GM23338 (cell line): Measurements from ENCODE around the gene ADAM8.
"Not testable (repeated sequence)": the region's sequence is repeated elsewhere in the genome, so short reads cannot be mapped to it uniquely, and the experiment has no call there.

ENCODE experiments used
- CREB1 ChIP-seq: fragments of 250-450 bp; sonication (Bioruptor Pico); IDR thresholded peaks from 2 replicates; pipeline ENCODE4 v1.5.0; 2020; ENCODE audit warnings: low read depth, mild to moderate bottlenecking, moderate library complexity
- EZH2 ChIP-seq: fragments of 200-600 bp; sonication (generic); IDR thresholded peaks from one replicate; pipeline ENCODE4 v1.8.0; 2017; ENCODE audit warnings: antibody characterized with exemption, mild to moderate bottlenecking, low read depth; ENCODE audit not compliant: unreplicated experiment
- EZH2phosphoT487 ChIP-seq: fragments of 200-600 bp; sonication (generic); IDR thresholded peaks from one replicate; pipeline ENCODE4 v1.8.1; 2018; ENCODE audit warnings: antibody characterized with exemption; ENCODE audit not compliant: unreplicated experiment
- JUNB ChIP-seq: IDR thresholded peaks from one replicate; pipeline ENCODE4 v1.6.1; 2016; ENCODE audit warnings: antibody characterized with exemption; ENCODE audit not compliant: unreplicated experiment
- POLR2AphosphoS5 ChIP-seq: IDR thresholded peaks from 2 replicates; pipeline ENCODE4 v1.6.1; 2016; ENCODE audit warnings: antibody characterized with exemption, low read depth
- ZNF331 ChIP-seq: fragments of 250-450 bp; sonication (Bioruptor Pico); IDR thresholded peaks from 2 replicates; pipeline ENCODE4 v1.5.0; 2020; ENCODE audit warnings: low read depth, mild to moderate bottlenecking, moderate library complexity
- TF ChIP-seq, protein P1 (sequence below), 2 experiments: fragments of 200-600 bp in 1 of 2; sonication (generic) in 1 of 2; conservative IDR thresholded peaks; 2 replicates each; pipeline versions ENCODE4 v1.5.1 to v1.6.1; 2016 to 2017; ENCODE audit warnings: antibody characterized with exemption in 2 of 2, low read depth in 2 of 2, mild to moderate bottlenecking in 2 of 2, moderate library complexity in 1 of 2
- TF ChIP-seq, protein P2 (sequence below): IDR thresholded peaks from one replicate; pipeline ENCODE4 v1.6.1; 2018; ENCODE audit warnings: antibody characterized with exemption; ENCODE audit not compliant: unreplicated experiment
- TF ChIP-seq, protein P3 (sequence below): IDR thresholded peaks from 2 replicates; pipeline ENCODE4 v1.6.1; 2016; ENCODE audit warnings: antibody characterized with exemption

DNA sequence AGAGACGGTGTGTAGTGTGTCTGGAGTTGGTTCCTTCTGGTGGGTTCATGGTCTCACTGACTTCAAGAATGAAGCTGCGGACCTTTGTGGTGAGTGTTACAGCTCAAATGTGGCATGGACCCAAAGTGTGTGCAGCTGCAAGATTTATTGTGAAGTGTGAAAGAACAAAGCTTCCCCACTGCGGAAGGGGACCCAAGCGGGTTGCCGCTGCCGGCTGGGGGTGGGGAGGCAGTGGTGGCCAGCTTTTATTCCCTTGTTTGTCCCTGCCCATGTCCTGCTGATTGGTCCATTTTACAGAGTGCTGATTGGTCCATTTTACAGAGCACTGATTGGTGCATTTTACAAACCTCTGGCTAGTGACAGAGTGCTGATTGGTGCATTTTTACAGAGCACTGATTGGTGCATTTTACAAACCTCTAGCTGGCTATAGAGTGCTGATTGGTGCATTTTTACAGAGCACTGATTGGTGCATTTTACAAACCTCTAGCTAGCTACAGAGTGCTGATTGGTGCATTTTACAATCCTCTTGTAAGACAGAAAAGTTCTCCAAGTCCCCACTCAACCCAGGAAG is 44.3 kb upstream of the ADAM8 start:
- TF ChIP-seq EZH2phosphoT487; EZH2; POLR2AphosphoS5; ZNF331 (CRISPR knock-in tag); CREB1; JUNB: not testable (repeated sequence)
- TF ChIP-seq, protein P1, sequence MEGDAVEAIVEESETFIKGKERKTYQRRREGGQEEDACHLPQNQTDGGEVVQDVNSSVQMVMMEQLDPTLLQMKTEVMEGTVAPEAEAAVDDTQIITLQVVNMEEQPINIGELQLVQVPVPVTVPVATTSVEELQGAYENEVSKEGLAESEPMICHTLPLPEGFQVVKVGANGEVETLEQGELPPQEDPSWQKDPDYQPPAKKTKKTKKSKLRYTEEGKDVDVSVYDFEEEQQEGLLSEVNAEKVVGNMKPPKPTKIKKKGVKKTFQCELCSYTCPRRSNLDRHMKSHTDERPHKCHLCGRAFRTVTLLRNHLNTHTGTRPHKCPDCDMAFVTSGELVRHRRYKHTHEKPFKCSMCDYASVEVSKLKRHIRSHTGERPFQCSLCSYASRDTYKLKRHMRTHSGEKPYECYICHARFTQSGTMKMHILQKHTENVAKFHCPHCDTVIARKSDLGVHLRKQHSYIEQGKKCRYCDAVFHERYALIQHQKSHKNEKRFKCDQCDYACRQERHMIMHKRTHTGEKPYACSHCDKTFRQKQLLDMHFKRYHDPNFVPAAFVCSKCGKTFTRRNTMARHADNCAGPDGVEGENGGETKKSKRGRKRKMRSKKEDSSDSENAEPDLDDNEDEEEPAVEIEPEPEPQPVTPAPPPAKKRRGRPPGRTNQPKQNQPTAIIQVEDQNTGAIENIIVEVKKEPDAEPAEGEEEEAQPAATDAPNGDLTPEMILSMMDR (conservative IDR thresholded peaks at IDR 0.05; ENCODE audit: low read depth in 2 of 2), result not testable (repeated sequence)
- TF ChIP-seq, protein P2, sequence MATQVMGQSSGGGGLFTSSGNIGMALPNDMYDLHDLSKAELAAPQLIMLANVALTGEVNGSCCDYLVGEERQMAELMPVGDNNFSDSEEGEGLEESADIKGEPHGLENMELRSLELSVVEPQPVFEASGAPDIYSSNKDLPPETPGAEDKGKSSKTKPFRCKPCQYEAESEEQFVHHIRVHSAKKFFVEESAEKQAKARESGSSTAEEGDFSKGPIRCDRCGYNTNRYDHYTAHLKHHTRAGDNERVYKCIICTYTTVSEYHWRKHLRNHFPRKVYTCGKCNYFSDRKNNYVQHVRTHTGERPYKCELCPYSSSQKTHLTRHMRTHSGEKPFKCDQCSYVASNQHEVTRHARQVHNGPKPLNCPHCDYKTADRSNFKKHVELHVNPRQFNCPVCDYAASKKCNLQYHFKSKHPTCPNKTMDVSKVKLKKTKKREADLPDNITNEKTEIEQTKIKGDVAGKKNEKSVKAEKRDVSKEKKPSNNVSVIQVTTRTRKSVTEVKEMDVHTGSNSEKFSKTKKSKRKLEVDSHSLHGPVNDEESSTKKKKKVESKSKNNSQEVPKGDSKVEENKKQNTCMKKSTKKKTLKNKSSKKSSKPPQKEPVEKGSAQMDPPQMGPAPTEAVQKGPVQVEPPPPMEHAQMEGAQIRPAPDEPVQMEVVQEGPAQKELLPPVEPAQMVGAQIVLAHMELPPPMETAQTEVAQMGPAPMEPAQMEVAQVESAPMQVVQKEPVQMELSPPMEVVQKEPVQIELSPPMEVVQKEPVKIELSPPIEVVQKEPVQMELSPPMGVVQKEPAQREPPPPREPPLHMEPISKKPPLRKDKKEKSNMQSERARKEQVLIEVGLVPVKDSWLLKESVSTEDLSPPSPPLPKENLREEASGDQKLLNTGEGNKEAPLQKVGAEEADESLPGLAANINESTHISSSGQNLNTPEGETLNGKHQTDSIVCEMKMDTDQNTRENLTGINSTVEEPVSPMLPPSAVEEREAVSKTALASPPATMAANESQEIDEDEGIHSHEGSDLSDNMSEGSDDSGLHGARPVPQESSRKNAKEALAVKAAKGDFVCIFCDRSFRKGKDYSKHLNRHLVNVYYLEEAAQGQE, result not testable (repeated sequence)
- TF ChIP-seq, protein P3, sequence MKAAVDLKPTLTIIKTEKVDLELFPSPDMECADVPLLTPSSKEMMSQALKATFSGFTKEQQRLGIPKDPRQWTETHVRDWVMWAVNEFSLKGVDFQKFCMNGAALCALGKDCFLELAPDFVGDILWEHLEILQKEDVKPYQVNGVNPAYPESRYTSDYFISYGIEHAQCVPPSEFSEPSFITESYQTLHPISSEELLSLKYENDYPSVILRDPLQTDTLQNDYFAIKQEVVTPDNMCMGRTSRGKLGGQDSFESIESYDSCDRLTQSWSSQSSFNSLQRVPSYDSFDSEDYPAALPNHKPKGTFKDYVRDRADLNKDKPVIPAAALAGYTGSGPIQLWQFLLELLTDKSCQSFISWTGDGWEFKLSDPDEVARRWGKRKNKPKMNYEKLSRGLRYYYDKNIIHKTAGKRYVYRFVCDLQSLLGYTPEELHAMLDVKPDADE, result not testable (repeated sequence)
